ENCODE data around the gene MPRIP. TPM values are rescaled to one million over a fixed set of nuclear protein-coding genes. Genes with fewer than 3 reads are reported as not detected.

The MPRIP gene
- total and polyA plus RNA-seq, 4 donors = 121 to 342 (median 175) TPM

GRCh38 chr17:17126131-17127110, 84.2 kb downstream of the MPRIP start:
- no peak overlapping the region for H3K27ac ChIP-seq (ENCODE audit: low read depth in 1 of 2, low read length in 1 of 2)
- WGBS, 2 donors = 72 to 74% methylated on average over 20 to 21 of the region's 21 CpGs
- H3K36me3 ChIP-seq (ENCODE audit: control insufficient read depth in 4 of 4, insufficient read depth in 4 of 4, low read length in 4 of 4) = peaks cover 0 to 34% (median 27%) of the 10 kb centered on the region in 4 donors
- H3K9me3 ChIP-seq (ENCODE audit: control insufficient read depth in 4 of 4, insufficient read depth in 3 of 4, low read length in 3 of 4) = no peaks in the 10 kb centered on the region
- no peaks in the 10 kb centered on the region for H3K27me3 ChIP-seq (ENCODE audit: control insufficient read depth in 3 of 3, insufficient read depth in 3 of 3, low read length in 2 of 3)
- peaks cover 0 to 13% (median 1%) of the 10 kb centered on the region in 5 donors for H3K4me1 ChIP-seq (ENCODE audit: control insufficient read depth in 5 of 5, insufficient read depth in 5 of 5, low read length in 5 of 5)
- ATAC-seq (ENCODE audit: insufficient read depth, low FRiP score) = no peak
- H3K4me3 ChIP-seq = no peak overlapping the region
- H3K9ac ChIP-seq (ENCODE audit: insufficient read depth in 1 of 2, low read length in 2 of 2) = no peak overlapping the region
- TF ChIP-seq CTCF (IDR thresholded peaks at IDR 0.05; ENCODE audit: control extremely low read depth, extremely low read depth) = no peak
- no peak for DNase-seq

- ATAC-seq (ENCODE audit: insufficient read depth, low FRiP score) = no peak
- Histone ChIP-seq H3K9ac (ENCODE audit: insufficient read depth in 1 of 2, low read length in 2 of 2) (no peak overlapping the region), H3K36me3 (ENCODE audit: control insufficient read depth in 4 of 4, insufficient read depth in 4 of 4, low read length in 4 of 4) (peaks cover 0 to 41% (median 33%) of the 10 kb centered on the region in 4 donors), H3K9me3 (ENCODE audit: control insufficient read depth in 4 of 4, insufficient read depth in 3 of 4, low read length in 3 of 4) (no peaks in the 10 kb centered on the region), H3K27ac (ENCODE audit: low read depth in 1 of 2, low read length in 1 of 2) (no peak overlapping the region), H3K4me1 (ENCODE audit: control insufficient read depth in 5 of 5, insufficient read depth in 5 of 5, low read length in 5 of 5) (peaks cover 0 to 12% (median 0%) of the 10 kb centered on the region in 5 donors), H3K27me3 (ENCODE audit: control insufficient read depth in 3 of 3, insufficient read depth in 3 of 3, low read length in 2 of 3) (no peaks in the 10 kb centered on the region), H3K4me3 (no peak overlapping the region)
- no peak for TF ChIP-seq CTCF (IDR thresholded peaks at IDR 0.05; ENCODE audit: control extremely low read depth, extremely low read depth)
- DNase-seq = no peak
- WGBS, 2 donors = 86 to 93% methylated on average over 6 of the region's 6 CpGs
Observed at GRCh38 chr17:17127156-17127555, 84.9 kb downstream of the MPRIP start.

GRCh38 chr17:17127730-17128291, 85.6 kb downstream of the MPRIP start:
- Histone ChIP-seq H3K27me3 (ENCODE audit: control insufficient read depth in 3 of 3, insufficient read depth in 3 of 3, low read length in 2 of 3) (no peaks in the 10 kb centered on the region), H3K36me3 (ENCODE audit: control insufficient read depth in 4 of 4, insufficient read depth in 4 of 4, low read length in 4 of 4) (peaks cover 0 to 46% (median 37%) of the 10 kb centered on the region in 4 donors), H3K9ac (ENCODE audit: insufficient read depth in 1 of 2, low read length in 2 of 2) (no peak overlapping the region), H3K4me3 (no peak overlapping the region), H3K27ac (ENCODE audit: low read depth in 1 of 2, low read length in 1 of 2) (peak overlapping the region in 1 of 2 donors; percentile 35), H3K4me1 (ENCODE audit: control insufficient read depth in 5 of 5, insufficient read depth in 5 of 5, low read length in 5 of 5) (peaks cover 0 to 12% (median 0%) of the 10 kb centered on the region in 5 donors), H3K9me3 (ENCODE audit: control insufficient read depth in 4 of 4, insufficient read depth in 3 of 4, low read length in 3 of 4) (no peaks in the 10 kb centered on the region)
- peak; percentile 63 for ATAC-seq (ENCODE audit: insufficient read depth, low FRiP score)
- WGBS, 2 donors = 62 to 89% methylated on average over 11 of the region's 11 CpGs
- peak in 1 of 3 donors; percentile 37 for DNase-seq
- no peak for TF ChIP-seq CTCF (IDR thresholded peaks at IDR 0.05; ENCODE audit: control extremely low read depth, extremely low read depth)

All from lung (tissue), 12 donors.